ENCODE results near the gene SLC7A1.
A peak's percentile ranks its signal among the peaks of the same experiment; 100 is the strongest.

The SLC7A1 gene

GRCh38 chr13:29508130-29508875 lies 87.2 kb downstream of the SLC7A1 start:
- peak; percentile 61 to 72 for DNase-seq

GRCh38 chr13:29507356-29507755 lies 88.1 kb downstream of the SLC7A1 start:
- no peak for DNase-seq

- DNase-seq = no peak
Measured at GRCh38 chr13:29505950-29506349, 89.5 kb downstream of the SLC7A1 start.

DNA sequence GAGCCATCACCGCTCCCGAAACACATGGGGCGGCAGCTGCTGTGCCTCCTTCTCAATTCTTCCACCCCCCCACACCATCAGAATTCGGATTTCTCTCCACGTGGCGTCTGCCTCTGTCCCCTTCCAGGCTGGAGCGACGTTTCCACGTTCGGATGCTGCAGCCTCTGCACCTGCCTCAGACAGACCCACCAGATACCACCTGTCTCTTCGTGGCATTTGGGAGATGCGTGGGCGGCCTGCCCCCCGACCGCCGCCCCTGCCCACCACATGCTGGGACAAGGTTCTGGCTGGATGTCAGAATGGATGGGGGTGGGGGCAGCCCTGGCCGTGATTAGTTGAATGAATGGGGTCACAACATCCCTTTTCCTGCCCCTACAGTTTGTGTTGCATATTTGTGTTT lies 90.0 kb downstream of the SLC7A1 start:
- no peak for DNase-seq

DNA sequence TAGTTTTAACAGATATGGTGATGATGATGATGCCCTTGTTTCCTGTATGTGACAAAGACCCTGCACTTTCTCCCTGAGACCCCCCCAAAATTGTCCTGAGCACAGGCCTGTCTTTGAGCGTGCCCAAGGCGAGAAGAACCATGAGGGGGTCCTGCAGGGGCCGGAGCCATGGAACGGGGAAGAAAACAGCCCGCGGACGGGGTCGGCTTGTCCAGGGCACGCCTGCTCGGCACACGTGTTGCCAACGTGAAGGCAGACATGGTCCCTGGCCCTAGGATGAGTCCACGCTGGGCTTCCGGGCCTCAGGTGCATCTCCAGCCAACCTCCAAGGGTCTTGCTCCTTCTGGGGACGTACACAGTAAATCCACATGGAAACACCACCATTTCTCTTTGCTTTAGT lies 90.8 kb downstream of the SLC7A1 start:
- no peak for DNase-seq

DNA sequence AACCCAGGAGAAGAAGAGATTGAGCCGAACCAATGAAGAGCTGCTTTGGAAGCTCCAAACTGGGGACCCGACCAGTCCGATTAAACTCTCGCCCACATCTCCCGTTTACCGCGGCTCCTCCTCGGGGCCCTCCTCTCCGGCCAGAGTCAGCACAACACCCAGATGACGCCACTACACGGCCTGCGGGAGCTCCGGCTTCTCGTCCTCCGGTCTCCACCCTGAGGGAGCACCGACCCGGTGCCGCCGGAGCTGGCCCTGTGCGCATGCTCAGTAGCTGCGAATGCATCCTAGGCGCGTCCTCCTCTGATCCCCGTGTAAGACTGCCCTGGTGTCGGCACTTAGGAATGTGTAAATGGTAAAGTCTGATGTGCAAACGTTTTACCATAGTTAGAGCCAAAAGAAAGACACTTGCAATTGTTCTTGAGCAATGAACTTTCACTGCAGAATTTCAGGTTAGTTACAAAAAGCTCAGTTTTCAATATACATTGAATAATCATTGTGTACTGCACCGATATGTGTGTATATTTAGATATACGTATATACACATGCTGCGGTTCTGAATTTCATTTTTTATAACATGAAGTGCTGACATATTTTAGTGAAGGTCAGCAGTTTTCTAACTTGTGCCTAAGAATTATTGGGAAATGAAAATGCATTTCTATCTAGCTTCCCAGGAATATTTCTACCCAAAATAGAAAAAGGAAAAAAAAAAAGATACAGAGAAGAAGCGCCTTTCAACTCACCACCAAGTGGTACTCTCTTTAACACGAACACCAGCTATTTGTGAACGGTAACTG lies 92.2 kb downstream of the SLC7A1 start:
- DNase-seq = no peak

DNA sequence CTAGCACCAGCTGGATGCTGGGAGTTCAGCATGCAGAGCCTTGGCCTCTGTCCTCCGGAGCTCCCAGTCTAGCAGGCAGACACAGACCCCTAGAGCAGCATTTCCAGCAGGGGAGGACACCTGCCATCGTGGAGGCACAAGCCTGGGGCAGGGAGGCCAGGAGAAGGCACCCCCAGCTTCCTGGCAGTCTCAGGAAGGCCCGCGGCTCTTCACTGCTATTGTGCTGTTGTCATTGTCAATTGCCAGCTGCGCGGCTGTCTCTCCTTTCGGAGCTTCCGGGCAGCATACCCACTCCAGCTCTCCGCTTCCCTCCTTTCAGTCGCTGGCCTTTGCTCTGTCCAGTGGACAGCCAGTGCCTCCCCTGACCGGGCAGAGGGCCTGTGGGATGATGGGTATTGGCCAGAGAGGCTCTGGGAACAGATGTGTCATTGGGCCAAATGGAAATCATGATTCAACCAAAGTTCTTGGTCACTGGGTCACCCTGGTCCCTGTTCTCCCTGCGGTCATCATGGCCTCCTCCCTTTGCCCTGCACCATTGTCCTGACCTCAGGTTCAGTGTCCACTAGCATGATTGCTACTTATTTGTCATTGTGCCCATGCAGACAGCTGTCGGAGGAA lies 93.0 kb downstream of the SLC7A1 start:
- no peak for DNase-seq

- no peak for DNase-seq
Measured at GRCh38 chr13:29501674-29502073, 93.8 kb downstream of the SLC7A1 start.

GRCh38 chr13:29500386-29500785 lies 95.1 kb downstream of the SLC7A1 start:
- DNase-seq = no peak

DNA sequence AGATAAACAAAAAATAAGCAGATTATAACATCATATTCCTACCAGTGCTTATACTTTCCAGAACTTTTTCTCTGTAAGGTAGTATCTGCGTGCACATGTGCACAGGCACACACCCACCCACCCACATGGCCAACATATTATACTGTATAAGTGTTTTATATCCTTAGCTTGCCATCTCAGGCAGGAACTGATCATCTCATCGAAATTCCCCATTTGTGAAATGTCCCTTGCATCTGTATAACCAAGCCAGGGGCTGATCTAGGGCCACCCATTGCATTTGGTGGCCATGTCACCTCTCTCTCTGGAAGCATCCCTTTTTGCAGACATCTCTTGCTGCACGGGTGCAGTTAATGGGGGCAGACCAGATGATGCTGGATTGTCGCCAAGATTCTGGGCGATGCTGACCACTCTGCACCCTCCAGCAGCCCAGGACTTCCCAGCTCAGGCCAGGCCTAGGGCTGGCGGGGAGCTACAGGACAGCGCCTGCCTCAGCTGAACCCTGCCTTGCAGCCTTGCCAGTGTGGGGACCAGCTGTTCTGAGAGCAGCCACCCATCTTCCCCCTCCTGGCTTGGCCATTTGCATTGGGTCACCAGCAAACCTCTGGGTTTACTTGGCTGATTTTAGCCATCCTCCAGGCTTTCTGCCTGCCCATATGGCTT lies 95.9 kb downstream of the SLC7A1 start:
- no peak for DNase-seq

DNA sequence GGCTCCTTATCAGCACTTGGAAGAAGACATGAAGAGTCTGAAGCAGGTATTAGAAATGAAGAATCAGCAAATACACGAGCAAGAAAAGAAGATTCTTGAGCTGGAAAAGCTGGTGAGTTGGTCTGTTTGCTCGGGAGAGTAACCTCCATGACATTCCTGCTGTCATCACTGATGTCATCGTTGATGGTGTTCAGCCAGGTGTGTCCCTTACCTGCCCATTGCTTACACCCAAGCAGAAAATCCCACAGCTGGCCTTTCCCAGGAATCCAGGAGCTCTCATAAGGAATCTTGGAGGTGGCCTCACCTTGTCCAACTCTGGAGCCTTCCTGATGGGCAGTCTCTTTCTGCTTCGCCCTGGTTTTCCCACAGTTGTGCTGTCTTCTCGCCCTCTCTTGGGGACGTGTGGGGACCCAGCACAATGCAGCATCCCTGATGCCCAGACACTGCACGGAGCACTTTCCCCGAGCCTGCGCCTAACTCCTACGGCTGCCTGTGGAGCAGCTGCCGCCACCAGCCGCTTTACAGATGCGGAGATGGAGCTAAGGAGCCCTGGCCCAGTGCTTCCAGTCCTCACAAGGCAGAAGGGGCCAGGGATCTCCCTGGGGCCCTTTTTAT lies 97.0 kb downstream of the SLC7A1 start:
- no peak for DNase-seq

- no peak for DNase-seq
Measured at GRCh38 chr13:29497137-29497654, 98.3 kb downstream of the SLC7A1 start.

- peak in 1 of 2 donors; percentile 42 for DNase-seq
Measured at GRCh38 chr13:29496241-29496712, 99.2 kb downstream of the SLC7A1 start.

GRCh38 chr13:29494520-29494919 lies 101.0 kb downstream of the SLC7A1 start:
- DNase-seq = no peak

DNA sequence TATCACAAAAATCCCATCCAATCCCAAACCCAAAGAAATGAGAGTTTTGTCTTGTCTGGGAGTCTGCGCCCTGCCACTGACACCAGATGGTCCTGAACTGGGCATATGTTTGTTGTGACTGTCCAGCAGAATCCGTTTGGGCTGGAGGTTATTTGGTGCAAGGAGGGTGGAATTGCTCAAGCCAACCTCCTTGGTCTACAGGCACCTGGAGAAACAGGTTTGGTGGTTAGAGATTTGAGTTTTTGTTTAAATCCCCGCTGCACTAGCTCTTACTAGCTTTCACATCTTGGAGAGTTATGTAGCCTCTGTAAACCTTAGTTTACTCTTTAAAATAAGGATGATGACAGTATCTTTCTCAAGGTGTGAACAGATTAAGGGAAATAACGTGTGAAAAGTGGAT lies 101.7 kb downstream of the SLC7A1 start:
- DNase-seq = no peak

DNA sequence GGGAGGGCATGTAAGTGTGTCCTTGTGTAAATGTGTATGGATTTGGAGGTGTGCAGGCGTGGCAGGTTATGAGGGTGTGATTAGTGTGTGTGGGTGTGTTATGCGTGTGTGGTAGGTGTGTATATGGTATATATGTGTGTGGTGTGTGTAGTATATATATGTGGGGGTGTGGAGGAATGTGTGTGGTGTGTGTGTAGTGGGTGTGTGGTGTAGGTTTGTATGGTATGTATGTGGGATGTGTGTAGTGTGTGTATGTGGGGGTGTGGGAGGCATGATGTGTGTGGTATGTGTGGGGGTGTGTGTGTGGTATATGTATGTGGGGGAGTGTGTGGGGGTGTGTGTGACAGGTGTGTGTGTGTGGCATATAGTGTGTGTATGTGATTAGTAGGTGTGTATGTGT lies 104.2 kb downstream of the SLC7A1 start:
- DNase-seq = no peak

DNA sequence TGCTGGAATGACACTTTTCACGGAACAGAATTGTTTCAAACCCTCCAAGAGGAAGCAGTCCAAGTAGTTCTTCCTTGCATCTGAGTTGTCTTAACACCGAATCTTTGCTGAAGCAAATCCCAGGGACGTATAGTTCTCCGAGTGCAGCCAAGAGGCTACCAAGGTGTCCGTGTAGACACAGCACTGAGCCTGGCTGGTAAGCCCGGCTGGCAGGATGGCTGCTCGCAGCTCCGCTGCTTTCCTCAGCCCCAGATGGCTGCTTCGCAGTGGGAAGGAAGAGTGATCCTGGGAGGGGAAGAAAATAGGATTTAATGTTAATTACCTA lies 105.0 kb downstream of the SLC7A1 start:
- no peak for DNase-seq

DNA sequence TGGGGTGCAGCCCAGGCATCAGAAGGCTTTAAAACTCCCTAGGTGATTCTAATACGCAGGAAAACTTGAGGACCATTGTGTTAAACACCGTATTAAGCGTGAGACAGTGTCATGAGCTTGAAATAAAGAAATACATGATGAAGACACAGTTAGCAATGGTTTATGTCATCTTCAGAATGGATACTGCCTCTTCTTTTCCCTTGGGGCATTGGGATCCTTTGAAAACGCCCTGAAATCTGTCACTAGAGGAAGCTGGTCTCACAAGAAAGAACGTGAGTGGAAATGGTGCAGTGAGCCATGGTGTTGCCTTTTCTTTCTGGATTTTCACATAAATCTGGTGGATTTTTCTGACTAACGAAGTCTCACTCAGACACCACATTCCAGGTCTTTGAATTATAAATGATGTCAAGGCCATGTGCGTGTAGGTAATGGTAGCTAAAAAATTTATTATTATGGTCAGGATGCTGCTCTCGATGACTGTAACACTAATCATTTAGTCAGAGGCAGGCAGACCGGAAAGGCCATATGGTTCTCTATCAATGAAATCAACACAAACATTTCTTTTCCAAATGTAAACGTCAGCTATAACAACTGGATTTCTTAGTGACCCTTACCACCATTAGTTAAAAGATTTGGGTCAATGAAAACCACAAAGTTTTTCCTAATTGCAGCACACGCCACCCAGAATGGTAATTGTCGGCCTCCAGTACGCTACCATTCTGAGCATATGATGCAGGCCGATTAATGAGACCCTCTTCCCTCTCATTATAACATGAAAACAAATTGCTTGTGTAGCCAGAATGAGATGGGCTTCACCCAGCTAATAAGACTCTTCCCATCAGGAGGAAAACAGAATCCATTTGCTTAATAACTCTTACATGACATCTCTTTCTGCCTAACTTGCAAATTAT lies 105.6 kb downstream of the SLC7A1 start:
- DNase-seq = no peak

DNA sequence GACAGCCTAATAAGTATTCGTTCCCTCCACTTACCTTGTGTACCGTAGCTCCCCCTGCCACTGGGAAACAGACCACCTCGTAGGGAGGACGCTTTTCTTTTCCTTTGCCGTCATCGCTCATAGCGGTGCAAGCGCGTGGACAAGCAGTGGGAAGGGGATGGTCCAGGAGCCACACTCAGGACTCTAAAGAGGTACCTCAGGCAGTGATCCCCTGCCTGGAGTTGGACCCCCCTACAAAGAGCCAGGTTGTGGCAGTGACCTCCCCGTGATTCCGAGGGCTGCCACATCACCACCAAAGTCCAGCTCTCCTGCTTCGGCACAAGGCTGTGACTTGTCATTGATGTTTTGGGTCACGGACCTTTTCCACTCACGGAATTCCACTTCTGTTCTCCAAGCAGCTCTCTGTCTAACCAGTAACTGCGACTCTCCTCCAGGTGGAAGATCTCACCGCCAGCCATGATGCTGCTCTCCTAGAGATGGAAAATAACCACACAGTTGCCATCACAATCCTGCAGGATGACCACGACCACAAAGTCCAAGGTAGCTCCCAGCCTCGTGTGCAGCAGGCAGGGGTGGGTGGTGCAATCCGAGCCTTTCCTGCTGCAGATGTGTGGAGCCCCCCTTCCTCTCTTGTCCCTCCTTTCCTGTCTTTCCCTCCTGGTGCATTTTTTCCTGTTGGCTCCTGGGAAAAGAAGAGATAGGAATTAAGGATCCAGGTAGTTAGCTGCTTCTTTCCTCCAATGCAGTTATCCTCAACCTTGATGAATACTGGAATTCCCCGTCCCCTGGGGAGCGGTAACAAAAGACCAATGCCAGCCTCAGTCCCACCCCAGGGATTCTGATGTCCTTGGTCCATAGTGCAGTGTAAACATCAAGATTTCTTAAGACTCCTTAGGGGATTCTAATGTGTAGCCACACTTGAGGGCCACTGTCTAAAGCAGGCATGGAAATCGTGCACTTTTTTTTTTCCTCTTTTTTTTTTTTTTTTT lies 107.7 kb downstream of the SLC7A1 start:
- no peak for DNase-seq

GRCh38 chr13:29486551-29486950 lies 108.9 kb downstream of the SLC7A1 start:
- DNase-seq = no peak
